BE2C (cell line): ENCODE measurements around the gene MESP1.

Source experiments
- DNase-seq: peaks from one replicate; pipeline ENCODE4 v3.0.0-alpha.2; 2020
- H3K27me3 ChIP-seq: fragments of 250-450 bp; sonication (Bioruptor Pico); 2 replicates; pipeline ENCODE4 v1.5.1; 2020; ENCODE audit warnings: mild to moderate bottlenecking
- H3K36me3 ChIP-seq: fragments of 250-450 bp; sonication (Bioruptor Pico); 2 replicates; pipeline ENCODE4 v1.5.1; 2020; ENCODE audit warnings: mild to moderate bottlenecking
- H3K4me1 ChIP-seq: fragments of 250-450 bp; sonication (Bioruptor Pico); 2 replicates; pipeline ENCODE4 v1.5.1; 2020
- H3K4me3 ChIP-seq: 2 replicates; pipeline ENCODE4 v1.5.1; 2011; ENCODE audit warnings: low read depth, low read length
- H3K9me3 ChIP-seq: fragments of 250-450 bp; sonication (Bioruptor Pico); 2 replicates; pipeline ENCODE4 v1.5.1; 2020
- TF ChIP-seq, protein P1 (sequence below): IDR thresholded peaks from 2 replicates; pipeline ENCODE4 v1.5.1; 2012; ENCODE audit warnings: mild to moderate bottlenecking, low read depth, low read length

The MESP1 gene

GRCh38 chr15:89704411-89704810 is 46.6 kb downstream of the MESP1 start:
- Histone ChIP-seq H3K36me3 (no peaks in the 10 kb centered on the region), H3K4me3 (no peak overlapping the region), H3K27me3 (peaks cover 7% of the 10 kb centered on the region; the same call in 1 of the 2 replicates), H3K4me1 (no peaks in the 10 kb centered on the region), H3K9me3 (no peaks in the 10 kb centered on the region)
- no peak for DNase-seq
- TF ChIP-seq, protein P1, sequence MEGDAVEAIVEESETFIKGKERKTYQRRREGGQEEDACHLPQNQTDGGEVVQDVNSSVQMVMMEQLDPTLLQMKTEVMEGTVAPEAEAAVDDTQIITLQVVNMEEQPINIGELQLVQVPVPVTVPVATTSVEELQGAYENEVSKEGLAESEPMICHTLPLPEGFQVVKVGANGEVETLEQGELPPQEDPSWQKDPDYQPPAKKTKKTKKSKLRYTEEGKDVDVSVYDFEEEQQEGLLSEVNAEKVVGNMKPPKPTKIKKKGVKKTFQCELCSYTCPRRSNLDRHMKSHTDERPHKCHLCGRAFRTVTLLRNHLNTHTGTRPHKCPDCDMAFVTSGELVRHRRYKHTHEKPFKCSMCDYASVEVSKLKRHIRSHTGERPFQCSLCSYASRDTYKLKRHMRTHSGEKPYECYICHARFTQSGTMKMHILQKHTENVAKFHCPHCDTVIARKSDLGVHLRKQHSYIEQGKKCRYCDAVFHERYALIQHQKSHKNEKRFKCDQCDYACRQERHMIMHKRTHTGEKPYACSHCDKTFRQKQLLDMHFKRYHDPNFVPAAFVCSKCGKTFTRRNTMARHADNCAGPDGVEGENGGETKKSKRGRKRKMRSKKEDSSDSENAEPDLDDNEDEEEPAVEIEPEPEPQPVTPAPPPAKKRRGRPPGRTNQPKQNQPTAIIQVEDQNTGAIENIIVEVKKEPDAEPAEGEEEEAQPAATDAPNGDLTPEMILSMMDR = no peak
